Bone marrow (tissue), 2 donors: ENCODE measurements around the gene ZNRD2.
A peak's percentile ranks its signal among the peaks of the same experiment; 100 is the strongest.
"Not testable (repeated sequence)": the region's sequence is repeated elsewhere in the genome, so short reads cannot be mapped to it uniquely, and the experiment has no call there.

Experiments used
- DNase-seq, 2 donors: peaks; one replicate each; lab custom pipeline; 2025; lab: John Stamatoyannopoulos, UW

ZNRD2 gene

DNA sequence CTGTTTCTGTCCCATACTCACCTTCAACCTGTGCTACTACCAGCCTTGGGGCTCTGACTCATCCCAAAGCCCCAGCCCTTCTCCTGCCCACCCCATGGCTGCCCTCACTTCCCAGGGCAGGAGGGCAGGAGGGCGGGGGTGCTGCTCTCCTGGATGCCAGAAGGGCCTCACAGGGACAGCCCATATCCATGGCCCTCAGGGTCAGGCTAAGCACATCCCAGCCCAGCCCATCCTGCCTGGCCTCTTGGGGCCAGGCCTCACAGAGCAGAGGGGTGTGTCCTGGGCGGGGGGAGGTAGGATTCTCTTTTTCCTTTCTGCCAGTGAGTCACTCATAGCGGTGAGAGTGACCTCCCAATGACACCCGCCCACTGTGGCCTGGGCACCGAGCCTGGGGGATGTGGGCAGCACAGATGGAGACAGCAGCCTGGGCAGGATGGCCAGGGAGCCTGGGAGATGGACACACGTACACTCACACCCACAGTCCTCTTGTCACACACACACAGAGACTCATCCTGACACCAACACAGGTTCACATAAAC, 14.5 kb upstream of the ZNRD2 start:
- DNase-seq, result peak in 1 of 2 donors; percentile 16

DNA sequence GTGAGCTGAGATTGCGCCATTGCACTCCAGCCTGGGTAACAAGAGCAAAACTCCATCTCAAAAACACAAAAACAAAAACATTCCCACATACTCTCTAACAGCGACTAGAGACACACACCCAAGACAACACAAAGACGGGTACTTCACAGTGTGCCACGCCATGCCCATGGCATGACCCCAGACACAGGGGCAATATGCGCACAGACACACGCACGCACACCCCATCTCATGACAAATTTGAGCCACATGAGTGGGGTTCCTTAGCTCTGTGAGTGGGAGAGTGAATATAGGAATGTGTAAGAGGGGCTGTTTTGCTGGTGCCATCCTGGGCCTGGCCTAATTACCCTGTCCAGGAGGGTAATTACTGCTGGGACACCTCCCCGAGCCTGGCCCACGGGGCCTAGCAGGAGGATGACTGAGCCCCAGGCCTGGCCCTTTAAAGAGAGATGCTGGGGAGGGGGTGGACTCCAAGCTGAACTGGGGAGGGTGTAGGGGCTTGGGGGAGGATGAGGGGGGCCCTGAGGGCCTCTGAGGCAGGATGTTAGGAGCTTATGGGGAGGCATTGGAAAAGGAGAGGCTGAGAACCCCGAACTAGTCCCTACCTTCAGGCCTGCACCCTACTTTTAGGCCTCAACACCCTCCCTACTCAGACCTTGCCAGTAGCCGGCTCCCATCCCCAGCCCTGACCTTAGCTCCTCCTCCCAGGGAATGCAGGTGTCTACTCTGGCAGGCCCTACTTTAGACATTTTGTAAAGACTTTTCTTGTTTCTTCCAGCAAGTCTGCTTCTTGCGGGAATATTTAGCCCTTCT, 13.6 kb upstream of the ZNRD2 start:
- no peak for DNase-seq

DNA sequence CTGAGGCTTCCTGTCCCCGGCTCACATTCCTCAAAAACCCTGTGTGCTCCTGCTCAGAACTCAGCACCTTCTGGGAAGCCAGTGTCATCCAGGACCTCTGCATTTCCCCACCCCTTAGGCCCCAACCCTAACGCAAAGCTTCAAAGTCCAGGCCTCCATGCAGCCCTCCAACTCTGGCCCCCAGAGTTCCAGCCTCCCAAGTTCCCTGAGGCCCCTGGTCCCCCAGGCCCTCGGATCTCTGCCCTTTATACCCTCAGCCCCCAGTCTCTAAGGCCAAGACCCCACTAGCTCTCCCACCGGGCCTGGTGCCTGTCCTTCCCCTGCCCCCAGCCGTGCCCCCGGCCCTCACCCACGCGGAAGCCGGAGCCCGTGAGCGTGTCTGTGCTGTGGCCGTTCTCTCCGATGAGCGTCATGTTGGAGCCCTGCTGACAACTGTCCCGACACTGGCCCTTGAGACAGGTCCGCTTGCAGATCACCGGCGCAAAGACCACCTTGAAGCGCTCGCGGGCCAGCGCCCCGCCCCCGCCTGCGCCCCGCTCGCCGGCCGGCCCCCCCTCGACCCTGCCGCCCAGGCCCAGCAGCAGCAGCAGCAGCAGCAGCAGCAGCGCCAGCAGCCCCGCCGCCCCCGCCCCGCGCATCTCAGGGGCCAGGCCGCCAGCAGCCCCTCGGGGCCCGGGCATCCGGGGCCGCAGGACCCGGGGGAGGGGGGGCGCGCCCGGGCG, 12.8 kb upstream of the ZNRD2 start:
- DNase-seq, result no peak

DNA sequence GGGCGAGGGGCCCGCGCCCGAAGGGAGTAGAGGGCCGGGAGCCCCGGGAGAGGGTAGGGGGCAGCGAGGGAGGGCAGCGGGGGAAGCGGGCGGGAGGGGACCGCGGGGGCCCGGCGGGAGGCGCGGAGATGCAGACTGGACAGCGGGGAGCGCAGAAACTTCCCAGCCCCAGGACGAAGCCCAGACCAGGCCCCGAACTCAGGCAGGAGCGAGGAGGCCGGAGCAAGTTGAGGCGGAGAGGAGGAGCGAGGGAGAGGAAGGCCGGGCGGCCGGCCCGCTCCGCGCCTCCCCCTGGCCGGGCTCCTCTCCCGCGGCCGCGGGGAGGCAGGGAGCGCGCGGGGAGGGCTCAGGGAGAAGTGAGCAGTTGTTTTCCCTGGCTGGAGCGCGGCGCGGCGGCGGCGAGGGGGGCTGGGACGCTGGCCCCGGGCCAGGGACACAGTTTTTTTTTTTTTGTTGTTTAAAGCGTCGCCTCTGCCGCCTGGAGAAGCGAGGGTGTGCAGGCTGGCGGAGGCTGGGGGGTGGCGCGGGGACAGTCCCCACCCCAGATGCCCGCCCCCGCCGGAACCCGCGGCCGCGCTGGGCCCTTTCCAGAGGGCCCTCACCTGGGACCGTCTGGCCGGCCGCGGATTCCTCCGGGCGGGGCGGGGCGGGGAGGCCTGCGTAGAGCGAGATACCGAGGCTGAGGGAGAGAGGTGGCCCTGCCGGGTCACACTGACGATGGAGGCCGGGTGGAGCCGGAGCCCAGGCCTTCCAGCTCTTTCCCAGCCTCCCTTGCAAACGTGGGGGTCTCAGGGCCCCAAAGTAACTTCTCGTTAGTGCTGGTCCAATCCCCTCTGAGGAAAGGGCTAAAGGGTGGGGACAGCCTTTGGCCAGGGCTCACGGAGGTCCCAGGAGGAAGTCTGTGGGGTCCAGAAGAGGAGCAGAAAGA, 12.0 kb upstream of the ZNRD2 start, which contains the start of gene LTBP3:
TSS of gene LTBP3 (minus strand) at position 358 of the 928 bp plus-strand sequence. CDS start 400 bp downstream, outside the sequence.
- DNase-seq, result peak in 1 of 2 donors; percentile 16

DNA sequence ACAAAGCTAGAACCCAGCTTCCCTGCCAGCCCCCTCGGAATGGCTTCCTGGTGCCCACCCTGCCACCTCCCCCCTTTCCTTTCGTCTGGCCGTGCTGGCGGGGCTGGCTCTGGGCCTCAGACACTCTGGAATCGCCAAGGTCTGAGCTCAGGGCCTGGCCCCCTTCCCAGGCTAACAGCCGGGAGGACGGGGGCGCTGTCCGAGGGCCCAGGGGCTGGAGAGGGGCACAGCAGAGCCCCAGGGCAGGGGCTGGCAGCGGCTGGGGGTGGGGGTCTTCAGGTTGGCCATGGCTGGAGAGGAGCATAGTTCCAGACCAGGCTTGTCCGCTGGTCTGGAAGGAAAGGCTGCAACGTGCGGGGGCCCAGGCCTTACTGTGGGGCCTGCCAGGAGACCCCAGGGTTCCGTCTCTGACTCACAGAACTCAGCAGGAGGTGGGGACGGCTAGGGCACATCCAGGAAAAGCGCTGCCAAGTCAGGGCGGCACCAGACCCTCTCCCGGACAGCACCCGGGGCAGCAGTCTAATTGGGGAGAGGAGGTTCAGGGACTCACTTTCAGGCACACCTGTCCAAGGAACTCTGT, 11.3 kb upstream of the ZNRD2 start:
- DNase-seq, result no peak

- DNase-seq, result no peak
These were observed 10.7 kb upstream of the ZNRD2 start for GRCh38 chr11:65559535-65559934.

DNA sequence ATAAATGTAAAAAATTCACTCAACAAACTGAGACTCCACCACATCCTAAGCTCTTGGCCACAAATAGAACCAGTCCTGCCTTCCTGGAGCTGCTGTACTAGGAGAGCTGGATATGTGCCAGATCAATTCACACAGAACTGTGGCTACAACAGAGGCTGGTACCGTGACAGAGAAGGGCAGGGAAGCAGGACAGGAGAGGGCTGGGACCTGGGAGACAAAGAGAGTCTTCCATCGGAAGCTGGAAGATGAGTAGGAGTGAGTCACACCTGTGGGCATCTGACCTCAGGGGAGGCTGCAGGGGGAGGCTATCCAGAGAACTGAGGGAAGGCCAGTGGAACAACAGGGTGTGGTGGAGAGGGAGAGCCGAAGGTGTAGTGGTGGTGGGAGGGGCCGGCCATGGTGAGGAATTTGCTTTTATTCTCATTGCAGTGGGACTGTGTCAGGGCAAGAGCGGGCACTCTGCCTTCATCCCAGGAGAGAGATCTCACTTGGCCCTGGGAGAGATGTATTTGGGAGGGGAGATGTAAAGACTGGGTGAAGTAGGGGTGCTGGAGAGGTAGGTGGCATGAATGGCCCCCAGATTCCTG, 10.2 kb upstream of the ZNRD2 start:
- DNase-seq, result no peak

- DNase-seq, result no peak
These were observed 9.5 kb upstream of the ZNRD2 start for GRCh38 chr11:65560555-65561418.

DNA sequence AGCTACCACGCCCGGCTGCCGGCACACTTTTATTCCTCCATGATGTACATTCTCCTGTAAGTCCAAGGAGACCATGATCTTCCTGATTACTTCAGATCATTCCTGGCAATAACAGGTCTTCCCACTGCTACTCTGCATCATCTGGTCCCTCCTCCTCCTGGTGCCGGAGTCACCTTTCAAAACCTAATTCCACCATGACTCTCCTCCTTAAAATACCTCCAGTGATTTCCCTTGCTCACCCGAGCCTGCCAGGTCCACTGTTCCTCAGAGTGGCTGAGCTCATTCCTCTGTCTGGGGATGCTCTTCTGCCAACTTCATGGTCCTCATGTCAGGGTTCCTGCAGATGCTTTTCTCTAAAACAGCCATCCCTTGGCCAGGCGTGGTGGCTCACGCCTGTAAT, 8.3 kb upstream of the ZNRD2 start:
- DNase-seq, result no peak

GRCh38 chr11:65562788-65563187, 7.5 kb upstream of the ZNRD2 start:
- DNase-seq, result no peak

GRCh38 chr11:65563601-65564000, 6.7 kb upstream of the ZNRD2 start:
- no peak for DNase-seq

- not testable (repeated sequence) for DNase-seq
These were observed 5.3 kb upstream of the ZNRD2 start for GRCh38 chr11:65564879-65565559.

DNA sequence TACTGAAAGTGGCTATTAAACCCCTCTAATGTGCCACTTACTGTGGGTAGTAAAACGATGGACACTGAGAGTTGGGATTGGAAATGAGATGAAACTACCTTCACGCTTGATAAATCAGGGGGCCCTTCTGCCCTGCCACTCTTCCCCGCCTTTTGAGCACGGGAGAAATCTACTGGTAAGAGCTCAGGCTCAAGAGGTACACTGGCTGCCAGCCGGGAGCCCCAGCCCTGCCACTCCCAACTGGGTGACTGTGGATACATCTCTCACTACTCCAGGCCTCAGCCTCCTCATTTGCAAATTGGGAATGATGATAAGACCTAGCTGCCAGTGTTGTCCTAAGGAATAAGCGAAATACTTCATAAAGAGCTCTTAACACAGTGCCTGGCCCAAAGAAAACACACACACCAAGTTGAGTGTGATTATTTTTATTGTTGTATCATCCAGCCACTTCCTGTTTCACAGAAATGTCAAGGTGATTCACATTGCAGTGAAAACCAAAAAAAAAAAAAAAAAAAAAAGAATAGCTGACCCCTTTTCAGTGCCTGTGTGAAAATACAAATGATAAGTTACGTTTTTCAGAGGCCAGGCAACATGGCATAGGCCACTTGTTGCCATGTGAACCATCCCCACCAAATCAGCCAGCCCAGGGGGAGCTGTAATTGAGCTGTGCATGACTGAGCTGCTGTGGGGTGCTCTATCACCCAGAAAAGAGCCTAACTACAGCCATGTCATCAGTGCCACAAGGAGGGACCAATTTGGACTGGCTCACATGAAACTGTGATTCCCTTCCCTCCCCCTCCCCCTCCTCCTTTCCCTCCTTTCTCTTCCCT, 4.4 kb upstream of the ZNRD2 start:
- DNase-seq, result no peak

DNA sequence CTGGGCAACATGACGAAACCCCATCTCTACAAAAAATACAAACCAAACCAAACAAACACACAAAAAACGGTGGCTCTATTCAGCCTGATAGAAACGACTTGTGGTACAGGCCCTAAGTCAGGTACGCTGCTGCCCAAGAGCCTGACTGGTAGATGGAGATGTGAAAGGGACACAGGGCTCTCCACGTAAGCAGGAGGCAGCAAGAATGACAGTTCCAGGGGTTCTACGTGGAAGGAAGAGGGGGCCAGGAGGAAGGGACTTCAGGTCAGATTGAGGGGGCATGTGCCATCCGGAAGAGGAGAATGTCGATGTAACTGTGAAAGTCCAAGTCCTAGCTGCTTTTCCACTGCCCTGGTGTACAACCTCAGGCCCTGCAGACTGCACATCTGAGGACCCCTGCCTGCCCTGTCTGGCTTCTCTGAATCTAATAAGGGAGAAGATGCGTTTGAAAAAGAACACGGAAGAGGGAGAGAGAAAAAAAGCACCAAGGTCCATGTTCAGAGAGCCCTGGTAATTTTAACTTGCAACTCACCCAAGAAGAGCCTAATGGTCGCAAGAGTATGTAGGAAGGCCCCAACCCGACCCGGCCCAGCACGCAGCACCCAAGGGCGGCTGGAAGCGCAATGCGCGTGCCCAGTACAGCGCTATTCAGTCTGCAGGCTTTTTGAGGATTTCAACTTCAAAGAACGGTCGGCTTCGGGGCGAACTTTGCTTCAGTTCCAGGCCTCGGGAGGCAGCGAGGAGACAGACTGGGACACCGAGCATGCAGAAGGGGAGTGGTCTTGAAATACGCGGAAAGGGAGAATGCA, 909 bp upstream of the ZNRD2 start:
- DNase-seq, result no peak

- DNase-seq, result no peak
These were observed 1.1 kb downstream of the ZNRD2 start for GRCh38 chr11:65571420-65571819.

DNA sequence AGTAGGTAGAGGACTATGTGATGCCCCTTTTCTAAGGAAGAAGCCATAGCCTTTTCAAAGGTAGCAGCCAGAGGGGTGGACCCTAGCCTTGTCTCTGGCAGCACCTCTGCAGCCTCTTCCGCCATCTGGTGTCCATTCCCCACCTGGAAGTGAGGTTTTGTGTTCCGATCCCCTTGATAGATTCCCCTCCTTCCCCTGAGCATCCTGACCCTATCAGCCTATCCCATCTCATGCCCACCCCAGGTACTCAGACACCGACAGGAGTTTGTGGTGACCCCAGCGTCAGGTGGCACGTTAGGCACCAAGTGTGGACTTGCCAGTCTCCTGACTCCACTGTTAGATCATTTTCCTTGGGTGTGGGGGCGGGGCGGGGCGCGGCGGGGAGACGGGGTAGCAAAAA, 1.7 kb downstream of the ZNRD2 start:
- no peak for DNase-seq

DNA sequence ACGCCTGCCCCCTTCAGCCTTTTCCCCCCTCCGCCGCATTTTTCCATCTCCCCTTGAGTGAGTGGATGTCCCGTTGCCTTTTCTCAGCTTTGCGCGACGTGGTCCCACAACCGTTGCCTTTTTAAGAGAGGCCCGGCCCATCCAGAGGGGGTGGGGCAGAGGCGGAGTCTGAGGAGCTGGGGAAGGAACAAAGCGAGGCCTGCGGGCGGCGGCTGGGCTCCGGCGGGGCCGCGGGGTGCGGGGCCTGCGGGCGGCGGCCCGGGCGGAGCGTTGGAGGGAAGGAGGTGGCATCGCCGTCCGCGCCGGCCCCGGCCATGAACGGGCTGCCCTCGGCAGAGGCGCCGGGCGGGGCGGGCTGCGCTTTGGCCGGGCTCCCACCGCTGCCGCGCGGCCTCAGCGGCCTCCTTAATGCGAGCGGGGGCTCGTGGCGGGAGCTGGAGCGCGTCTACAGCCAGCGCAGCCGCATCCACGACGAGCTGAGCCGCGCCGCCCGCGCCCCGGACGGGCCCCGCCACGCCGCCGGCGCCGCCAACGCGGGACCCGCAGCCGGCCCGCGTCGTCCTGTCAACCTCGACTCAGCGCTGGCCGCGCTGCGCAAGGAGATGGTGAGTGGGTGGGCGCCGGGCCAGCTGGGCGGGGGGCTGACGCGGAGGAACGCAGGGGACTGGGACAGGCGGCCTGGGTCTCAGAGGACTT, 2.2 kb downstream of the ZNRD2 start, which contains the start of gene FAM89B:
TSS of gene FAM89B (plus strand) at position 183 of the 696 bp plus-strand sequence. CDS start at position 315, 132 bp downstream.
- peak; percentile 68 to 70 for DNase-seq
